HG03521 (cell line): Measurements from ENCODE around the gene SMIM12.

Experiments
- ATAC-seq: cut with Tn5 transposase; IDR thresholded peaks from one replicate; pipeline ENCODE4 v1.9.1; 2021; ENCODE audit warnings: mild to moderate bottlenecking, moderate library complexity; ENCODE audit not compliant: unreplicated experiment

The SMIM12 gene

GRCh38 chr1:34808051-34808810, 51.3 kb downstream of the SMIM12 start:
- no peak for ATAC-seq

- ATAC-seq: no peak
These were observed 53.2 kb downstream of the SMIM12 start for GRCh38 chr1:34806396-34806795.

- no peak for ATAC-seq
These were observed 55.8 kb downstream of the SMIM12 start for GRCh38 chr1:34803770-34804169.
